CD4-positive, alpha-beta T cell (primary cell): ENCODE data around the gene SNRNP70. TPM values are rescaled to one million over a fixed set of nuclear protein-coding genes. Genes with fewer than 3 reads are reported as not detected.

ENCODE experiments used
- ATAC-seq: fragments of 200-7000 bp; cut with Tn5 transposase; one replicate; pipeline ENCODE4 v1.10.0; 2022; ENCODE audit warnings: mild to moderate bottlenecking; ENCODE audit not compliant: poor library complexity
- CTCF ChIA-PET: fragments of 350-600 bp; sonication (Branson Sonifier 250); formaldehyde crosslinking; loops from one replicate; lab custom pipeline; 2021; ENCODE audit warnings: antibody characterized with exemption, inconsistent platforms; lab: Charles Lee
- POLR2A ChIA-PET: fragments of 350-600 bp; sonication (Branson Sonifier 250); formaldehyde crosslinking; loops from one replicate; lab custom pipeline; 2021; ENCODE audit warnings: antibody characterized with exemption, inconsistent platforms; lab: Charles Lee
- DNase-seq, 14 experiments: peaks; one replicate each; pipeline ENCODE4 v3.0.0-alpha.2; 2013 to 2020; ENCODE audit warnings: mixed read lengths in 2 of 14
- H3K27ac ChIP-seq, 2 donors: one replicate each; pipeline versions ENCODE4 v1.5.1 to v1.7.0; 2013; ENCODE audit warnings: low read length in 2 of 2, low read depth in 1 of 2, mild to moderate bottlenecking in 1 of 2
- H3K27me3 ChIP-seq, 2 experiments: 1 replicate in 1 of 2; 2 replicates in 1 of 2; pipeline versions ENCODE4 v1.6.1 to v1.7.0; 2013; ENCODE audit warnings: low read length in 2 of 2, control low read depth in 1 of 2, mild to moderate bottlenecking in 1 of 2, moderate library complexity in 1 of 2; ENCODE audit not compliant: insufficient read depth in 2 of 2, control insufficient read depth in 1 of 2
- H3K36me3 ChIP-seq: one replicate; pipeline ENCODE4 v1.6.1; 2013; ENCODE audit warnings: low read length, control low read depth; ENCODE audit not compliant: insufficient read depth
- H3K4me1 ChIP-seq: one replicate; pipeline ENCODE4 v1.6.1; 2013; ENCODE audit warnings: low read length, control low read depth; ENCODE audit not compliant: insufficient read depth
- H3K4me3 ChIP-seq: one replicate; pipeline ENCODE4 v1.5.1; 2013; ENCODE audit warnings: mild to moderate bottlenecking, low read length, moderate library complexity
- H3K9me3 ChIP-seq, 2 experiments: 1 replicate in 1 of 2; 2 replicates in 1 of 2; pipeline versions ENCODE4 v1.6.1 to v1.7.0; 2013; ENCODE audit warnings: low read length in 2 of 2, mild to moderate bottlenecking in 2 of 2, control low read depth in 1 of 2, moderate library complexity in 1 of 2; ENCODE audit not compliant: control insufficient read depth in 1 of 2, insufficient read depth in 1 of 2
- H3K27ac Mint-ChIP-seq: one replicate; pipeline ENCODE4 v1.8.0; 2020; ENCODE audit warnings: mixed read lengths
- H3K27me3 Mint-ChIP-seq: one replicate; pipeline ENCODE4 v1.8.0; 2021; ENCODE audit warnings: mixed read lengths
- H3K36me3 Mint-ChIP-seq: one replicate; pipeline ENCODE4 v1.8.0; 2021; ENCODE audit warnings: low read depth, mixed read lengths
- H3K4me1 Mint-ChIP-seq: one replicate; pipeline ENCODE4 v1.8.0; 2021; ENCODE audit warnings: low read depth, mixed read lengths
- H3K4me3 Mint-ChIP-seq: one replicate; pipeline ENCODE4 v1.8.0; 2020; ENCODE audit warnings: mild to moderate bottlenecking, mixed read lengths
- H3K9me3 Mint-ChIP-seq: one replicate; pipeline ENCODE4 v1.8.0; 2020; ENCODE audit warnings: mixed read lengths
- intact Hi-C, 2 experiments: fragments of 100-400 bp; cut with DNase I in 1 of 2; cut with micrococcal nuclease in 1 of 2; formaldehyde crosslinking; loops; one replicate each; pipeline versions ENCODE4 v1.15.1 to v1.9.0; 2023 to 2025; cut with DNase I, micrococcal nuclease
- total RNA-seq, 174 experiments: library from RNA in 2 of 174; stranded (reverse) in 2 of 174; gene quantifications; one replicate each; pipeline ENCODE4 v1.2.3 and lab custom pipeline; 2021 to 2026
- TF ChIP-seq, protein P1 (sequence below): fragments of 200-600 bp; IDR thresholded peaks from one replicate; pipeline ENCODE4 v1.8.0; 2022; ENCODE audit warnings: antibody characterized with exemption, mild to moderate bottlenecking

Gene SNRNP70
- total RNA-seq, 2 experiments from 2014 or later, result 375 to 397 TPM

DNA sequence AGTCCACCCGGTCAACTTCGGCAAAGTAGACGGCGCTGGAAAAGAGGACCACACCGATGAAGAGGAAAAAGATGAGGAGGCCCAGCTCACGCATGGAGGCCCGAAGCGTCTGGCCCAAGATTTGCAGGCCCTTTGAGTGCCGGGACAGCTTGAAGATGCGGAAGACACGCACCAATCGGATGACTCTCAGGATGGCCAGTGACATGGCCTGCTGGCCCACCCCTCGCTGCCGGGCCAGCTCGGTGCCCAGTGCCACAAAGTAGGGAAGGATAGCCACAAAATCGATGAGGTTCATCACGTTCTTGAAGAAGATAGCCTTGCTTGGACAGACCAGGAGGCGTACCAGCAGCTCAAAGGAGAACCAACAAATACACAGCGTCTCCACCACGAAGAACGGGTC lies 14.8 kb upstream of the SNRNP70 start:
- Histone ChIP-seq H3K27me3 (peaks cover 45 to 63% of the 10 kb centered on the region in 2 experiments), H3K4me1 (peaks cover 8% of the 10 kb centered on the region), H3K27ac (no peak overlapping the region), H3K9me3 (peaks cover 0 to 21% of the 10 kb centered on the region in 2 experiments), H3K36me3 (no peaks in the 10 kb centered on the region), H3K4me3 (no peak overlapping the region)
- Mint-ChIP-seq H3K27ac (no peak overlapping the region), H3K36me3 (no peaks in the 10 kb centered on the region), H3K27me3 (peaks cover 85% of the 10 kb centered on the region), H3K4me3 (no peak overlapping the region), H3K4me1 (peaks cover 11% of the 10 kb centered on the region), H3K9me3 (no peaks in the 10 kb centered on the region)
- ChIA-PET CTCF (interaction anchor here (2.4 kb wide), 1 partner anchor 28 kb away, joined by 8 read pairs; no protein-coding TSS in a partner anchor), POLR2A (no interaction called here)
- intact Hi-C loops, result no loop called here
- TF ChIP-seq, protein P1, sequence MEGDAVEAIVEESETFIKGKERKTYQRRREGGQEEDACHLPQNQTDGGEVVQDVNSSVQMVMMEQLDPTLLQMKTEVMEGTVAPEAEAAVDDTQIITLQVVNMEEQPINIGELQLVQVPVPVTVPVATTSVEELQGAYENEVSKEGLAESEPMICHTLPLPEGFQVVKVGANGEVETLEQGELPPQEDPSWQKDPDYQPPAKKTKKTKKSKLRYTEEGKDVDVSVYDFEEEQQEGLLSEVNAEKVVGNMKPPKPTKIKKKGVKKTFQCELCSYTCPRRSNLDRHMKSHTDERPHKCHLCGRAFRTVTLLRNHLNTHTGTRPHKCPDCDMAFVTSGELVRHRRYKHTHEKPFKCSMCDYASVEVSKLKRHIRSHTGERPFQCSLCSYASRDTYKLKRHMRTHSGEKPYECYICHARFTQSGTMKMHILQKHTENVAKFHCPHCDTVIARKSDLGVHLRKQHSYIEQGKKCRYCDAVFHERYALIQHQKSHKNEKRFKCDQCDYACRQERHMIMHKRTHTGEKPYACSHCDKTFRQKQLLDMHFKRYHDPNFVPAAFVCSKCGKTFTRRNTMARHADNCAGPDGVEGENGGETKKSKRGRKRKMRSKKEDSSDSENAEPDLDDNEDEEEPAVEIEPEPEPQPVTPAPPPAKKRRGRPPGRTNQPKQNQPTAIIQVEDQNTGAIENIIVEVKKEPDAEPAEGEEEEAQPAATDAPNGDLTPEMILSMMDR, result no peak
- DNase-seq (no peak), ATAC-seq (no peak)

DNA sequence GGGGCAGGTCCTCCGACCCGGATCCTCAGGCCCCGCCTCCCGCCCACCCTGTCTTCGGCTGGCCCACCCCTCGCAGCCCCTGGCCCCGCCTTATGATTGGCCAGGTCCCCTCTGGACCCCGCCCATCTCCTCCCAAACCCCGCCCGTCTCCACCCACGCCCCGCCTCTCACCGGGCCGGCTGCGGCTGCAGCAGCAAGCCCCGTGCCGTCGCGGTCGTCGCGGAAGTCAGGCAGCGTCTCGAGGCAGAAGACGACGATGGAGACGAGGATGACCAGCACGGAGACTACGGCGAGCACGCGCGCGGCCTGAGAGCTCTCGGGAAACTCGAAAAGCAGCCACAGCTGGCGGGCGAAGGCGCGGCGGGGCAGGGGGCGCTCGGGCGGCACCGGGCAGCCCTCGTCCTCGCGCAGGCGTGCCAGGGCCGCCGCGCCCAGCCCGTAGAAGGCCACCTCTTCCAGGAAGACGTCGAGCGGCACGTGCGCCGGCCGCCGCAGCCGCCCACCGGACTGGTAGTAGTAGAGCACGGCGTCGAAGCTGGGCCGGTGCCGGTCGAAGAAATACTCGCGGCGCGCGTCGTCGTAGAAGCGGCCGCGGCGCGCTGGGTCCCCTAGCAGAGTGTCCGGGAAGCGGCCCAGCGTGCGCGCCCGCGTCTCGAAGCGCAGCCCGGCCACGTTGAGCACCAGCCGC lies 13.2 kb upstream of the SNRNP70 start:
- H3K4me1 ChIP-seq, result peaks cover 8% of the 10 kb centered on the region
- intact Hi-C loops, result no loop called here
- Mint-ChIP-seq H3K4me1 (peaks cover 11% of the 10 kb centered on the region), H3K27ac (no peak overlapping the region), H3K9me3 (no peaks in the 10 kb centered on the region), H3K27me3 (peaks cover 80% of the 10 kb centered on the region), H3K4me3 (no peak overlapping the region), H3K36me3 (no peaks in the 10 kb centered on the region)
- ChIA-PET POLR2A (interaction anchor here (1.4 kb wide), 1 partner anchor 15 kb away, joined by 4 read pairs; the partner anchor contains the start of gene CGB7), CTCF (no interaction called here)
- H3K36me3 ChIP-seq, result no peaks in the 10 kb centered on the region
- H3K27ac ChIP-seq, result no peak overlapping the region
- peaks cover 38 to 55% of the 10 kb centered on the region in 2 experiments for H3K27me3 ChIP-seq
- ATAC-seq, result peak; percentile 14
- H3K4me3 ChIP-seq, result no peak overlapping the region
- TF ChIP-seq, protein P1, result no peak
- peak in 5 of 14 experiments; percentile 8 to 47 (median 18) for DNase-seq
- H3K9me3 ChIP-seq, result peaks cover 0 to 21% of the 10 kb centered on the region in 2 experiments

DNA sequence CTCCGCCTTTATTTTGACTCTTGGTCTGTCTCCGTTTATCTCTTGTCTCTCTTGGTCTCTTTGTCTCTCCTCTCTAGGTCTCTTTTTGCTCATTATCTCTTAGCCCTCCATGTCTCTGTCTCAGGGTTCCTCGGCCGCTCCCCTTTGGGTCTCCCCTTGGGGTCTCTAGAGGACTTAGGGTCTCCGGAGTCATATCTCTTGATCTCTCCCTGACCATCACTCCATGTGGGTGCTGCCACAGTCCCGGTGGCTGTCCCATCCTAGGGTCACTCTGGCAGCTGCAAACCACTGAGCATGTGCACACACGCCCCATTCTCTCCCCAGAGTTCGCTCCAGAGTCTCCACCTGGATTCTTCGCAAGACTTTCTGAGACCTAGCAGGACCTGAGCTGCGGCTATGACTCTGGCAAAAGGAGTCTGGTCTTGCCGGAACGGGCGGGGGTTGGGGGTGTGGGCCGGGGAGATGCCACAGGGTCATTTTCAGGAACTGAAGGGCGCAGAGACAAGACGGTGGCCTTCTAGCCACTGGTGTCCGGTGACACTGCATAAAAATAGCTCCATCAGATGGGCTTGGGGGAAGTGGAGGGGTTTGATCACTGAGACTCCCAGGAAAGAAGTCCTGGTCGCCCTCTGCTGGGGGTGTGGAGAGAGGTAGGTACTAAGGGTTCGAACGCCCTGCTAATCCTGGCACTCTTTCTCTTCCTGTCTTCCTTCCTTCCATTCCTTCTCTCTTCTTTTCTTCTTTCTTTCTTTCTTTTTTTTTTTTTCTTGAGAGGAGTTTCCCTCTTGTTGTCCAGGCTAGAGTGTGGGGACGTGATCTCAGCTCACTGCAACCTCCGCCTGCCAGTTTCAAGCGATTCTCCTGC lies 11.5 kb upstream of the SNRNP70 start:
- H3K27me3 Mint-ChIP-seq, result peaks cover 67% of the 10 kb centered on the region
- CTCF ChIA-PET, result interaction anchor here (0.7 to 1.2 kb wide), 4 partner anchors 24 to 455 kb away, joined by 4 to 5 read pairs (median 4); partner anchors contain the start of genes LIN7B, RPL18 and SPHK2
- ATAC-seq, result no peak

More for the DNA sequence above, 11.5 kb upstream of the SNRNP70 start:
- Mint-ChIP-seq H3K27ac (no peak overlapping the region), H3K36me3 (no peaks in the 10 kb centered on the region), H3K4me3 (peak overlapping the region; percentile 17), H3K9me3 (no peaks in the 10 kb centered on the region), H3K4me1 (peaks cover 11% of the 10 kb centered on the region)
- H3K4me1 ChIP-seq, result peaks cover 8% of the 10 kb centered on the region
- intact Hi-C loops, result no loop called here
- no peak overlapping the region for H3K27ac ChIP-seq
- TF ChIP-seq, protein P1, result no peak
- no peak overlapping the region for H3K4me3 ChIP-seq
- H3K9me3 ChIP-seq, result peaks cover 0 to 21% of the 10 kb centered on the region in 2 experiments
- H3K36me3 ChIP-seq, result no peaks in the 10 kb centered on the region
- DNase-seq, result peak in 1 of 14 experiments; percentile 36
- peaks cover 32 to 48% of the 10 kb centered on the region in 2 experiments for H3K27me3 ChIP-seq
- POLR2A ChIA-PET, result no interaction called here
